H1 (cell line): ENCODE data around the gene RHEB. TPM values are rescaled to one million over a fixed set of nuclear protein-coding genes. Genes with fewer than 3 reads are reported as not detected.

ENCODE experiments used
- CTCF ChIA-PET: fragments of 300-600 bp; sonication (Branson Sonifier 250); formaldehyde crosslinking; loops from one replicate; lab custom pipeline; 2021; ENCODE audit not compliant: partially characterized antibody; lab: Charles Lee
- POLR2A ChIA-PET: fragments of 300-600 bp; sonication (Branson Sonifier 250); formaldehyde crosslinking; loops from one replicate; lab custom pipeline; 2021; ENCODE audit warnings: inconsistent platforms; ENCODE audit not compliant: partially characterized antibody; lab: Charles Lee
- DNase-seq, 2 experiments: peaks; one replicate each; pipeline versions ENCODE4 v3.0.0 to v3.0.0-alpha.2; 2010 to 2022; ENCODE audit warnings: low spot score in 2 of 2, low read depth in 1 of 2, mixed read lengths in 1 of 2
- FAIRE-seq: peaks from 2 replicates; lab custom pipeline; 2011; peaks lifted over from hg19 to GRCh38; lab: Jason Lieb, UNC
- H2AFZ ChIP-seq: 2 replicates; pipeline ENCODE4 v1.8.1; 2012; ENCODE audit warnings: low read length, inconsistent platforms
- H2AK5ac ChIP-seq: 2 replicates; pipeline ENCODE4 v1.6.1; 2013; ENCODE audit warnings: low read depth, low read length
- H2BK120ac ChIP-seq: replicated peaks from 2 replicates; pipeline ENCODE3; 2013; ENCODE audit warnings: low read depth, low read length, inconsistent platforms
- H2BK12ac ChIP-seq: 2 replicates; pipeline ENCODE4 v1.6.1; 2013; ENCODE audit warnings: low read depth, low read length
- H2BK15ac ChIP-seq: 2 replicates; pipeline ENCODE4 v1.6.1; 2013; ENCODE audit warnings: low read length
- H2BK20ac ChIP-seq: 2 replicates; pipeline ENCODE4 v1.6.1; 2013; ENCODE audit warnings: low read length
- H2BK5ac ChIP-seq: 2 replicates; pipeline ENCODE4 v1.6.1; 2013; ENCODE audit warnings: low read depth, low read length
- H3K14ac ChIP-seq: 2 replicates; pipeline ENCODE4 v1.6.1; 2013; ENCODE audit warnings: inconsistent platforms; ENCODE audit not compliant: insufficient read length
- H3K18ac ChIP-seq: 2 replicates; pipeline ENCODE4 v1.6.1; 2013; ENCODE audit warnings: low read length; ENCODE audit errors: extremely low read depth
- H3K23ac ChIP-seq: 2 replicates; pipeline ENCODE4 v1.6.1; 2013; ENCODE audit warnings: inconsistent platforms; ENCODE audit not compliant: insufficient read length
- H3K23me2 ChIP-seq: 2 replicates; pipeline ENCODE4 v1.6.1; 2013; ENCODE audit warnings: low read depth, low read length
- H3K27ac ChIP-seq: 2 replicates; pipeline ENCODE4 v1.6.1; 2011; ENCODE audit warnings: low read depth, low read length, inconsistent platforms
- H3K27me3 ChIP-seq, 4 experiments: replicated peaks in 1 of 4; 1 replicate in 1 of 4; 2 replicates in 3 of 4; pipeline versions ENCODE4 v1.6.1 to v1.8.1; 2011 to 2013; ENCODE audit warnings: low read length in 3 of 4, mild to moderate bottlenecking in 3 of 4, inconsistent platforms in 2 of 4, mixed read lengths in 2 of 4, moderate library complexity in 1 of 4; ENCODE audit not compliant: control insufficient read depth in 3 of 4, insufficient read depth in 3 of 4; ENCODE audit errors: extremely low read depth in 1 of 4
- H3K36me3 ChIP-seq, 4 experiments: 2 replicates each; pipeline versions ENCODE4 v1.6.1 to v1.8.1; 2011 to 2013; ENCODE audit warnings: mild to moderate bottlenecking in 4 of 4, low read length in 3 of 4, moderate library complexity in 2 of 4, control low read depth in 1 of 4, inconsistent platforms in 1 of 4; ENCODE audit not compliant: insufficient read depth in 4 of 4, control insufficient read depth in 2 of 4
- H3K4ac ChIP-seq: replicated peaks from 2 replicates; pipeline ENCODE3; 2013; ENCODE audit warnings: low read length, low read depth, mixed read lengths, inconsistent platforms; ENCODE audit not compliant: insufficient read length
- H3K4me1 ChIP-seq, 4 experiments: replicated peaks in 1 of 4; 1 replicate in 1 of 4; 2 replicates in 3 of 4; pipeline versions ENCODE4 v1.6.1 to v1.8.1; 2011 to 2013; ENCODE audit warnings: low read length in 3 of 4, inconsistent platforms in 2 of 4, mixed read lengths in 1 of 4; ENCODE audit not compliant: insufficient read depth in 4 of 4, control insufficient read depth in 3 of 4
- H3K4me2 ChIP-seq, 2 experiments: 2 replicates each; pipeline versions ENCODE4 v1.6.1 to v1.8.1; 2011 to 2013; ENCODE audit warnings: low read depth in 2 of 2, low read length in 2 of 2, control low read depth in 1 of 2, inconsistent platforms in 1 of 2, mild to moderate bottlenecking in 1 of 2; ENCODE audit not compliant: insufficient read depth in 1 of 2
- H3K4me3 ChIP-seq, 4 experiments: fragments of 200-600, 300-600 bp in 1 of 4; sonication (generic), shearing (Covaris generic), sonication (Bioruptor Twin) in 1 of 4; 2 replicates each; pipeline versions ENCODE4 v1.5.1 to v1.8.1; 2011 to 2016; ENCODE audit warnings: low read length in 4 of 4, low read depth in 3 of 4, control low read depth in 2 of 4, inconsistent platforms in 2 of 4, mild to moderate bottlenecking in 2 of 4, mixed read lengths in 1 of 4, moderate library complexity in 1 of 4; ENCODE audit not compliant: insufficient read depth in 2 of 4; ENCODE audit errors: extremely low read depth in 1 of 4
- H3K56ac ChIP-seq: replicated peaks from 2 replicates; pipeline ENCODE3; 2013; ENCODE audit warnings: low read depth, mild to moderate bottlenecking, mixed read lengths, low read length, inconsistent platforms; ENCODE audit not compliant: insufficient read length
- H3K79me1 ChIP-seq: 2 replicates; pipeline ENCODE4 v1.6.1; 2013; ENCODE audit warnings: low read depth, low read length, control low read depth
- H3K79me2 ChIP-seq, 2 experiments: 2 replicates each; pipeline versions ENCODE4 v1.6.1 to v1.8.1; 2012 to 2013; ENCODE audit warnings: low read length in 2 of 2, mild to moderate bottlenecking in 2 of 2, inconsistent platforms in 1 of 2; ENCODE audit not compliant: insufficient read depth in 2 of 2, control insufficient read depth in 1 of 2
- H3K9ac ChIP-seq, 4 experiments: replicated peaks in 1 of 4; 1 replicate in 1 of 4; 2 replicates in 3 of 4; pipeline versions ENCODE4 v1.6.1 to v1.8.1; 2011 to 2013; ENCODE audit warnings: low read depth in 3 of 4, low read length in 3 of 4, control low read depth in 2 of 4, mild to moderate bottlenecking in 2 of 4, moderate library complexity in 2 of 4, inconsistent platforms in 1 of 4; ENCODE audit errors: extremely low read depth in 1 of 4
- H3K9me3 ChIP-seq, 2 experiments: 2 replicates each; pipeline versions ENCODE4 v1.6.1 to v1.8.1; 2012 to 2013; ENCODE audit warnings: mild to moderate bottlenecking in 2 of 2, moderate library complexity in 2 of 2, control low read depth in 1 of 2, inconsistent platforms in 1 of 2, low read depth in 1 of 2, low read length in 1 of 2, mixed read lengths in 1 of 2; ENCODE audit not compliant: insufficient read depth in 2 of 2
- H4K20me1 ChIP-seq, 2 experiments: replicated peaks in 1 of 2; 2 replicates each; pipeline versions ENCODE3 to v1.8.1; 2011 to 2013; ENCODE audit warnings: inconsistent platforms in 2 of 2, low read length in 2 of 2, mild to moderate bottlenecking in 1 of 2; ENCODE audit not compliant: insufficient read depth in 2 of 2, control insufficient read depth in 1 of 2
- H4K5ac ChIP-seq: 2 replicates; pipeline ENCODE4 v1.6.1; 2013; ENCODE audit warnings: low read length, low read depth, mixed read lengths, inconsistent platforms; ENCODE audit not compliant: insufficient read length
- H4K8ac ChIP-seq: 2 replicates; pipeline ENCODE4 v1.8.0; 2013; ENCODE audit warnings: mild to moderate bottlenecking, moderate library complexity, low read length, inconsistent platforms; ENCODE audit not compliant: insufficient read depth; ENCODE audit errors: extremely low read depth
- H4K91ac ChIP-seq: replicated peaks from 2 replicates; pipeline ENCODE3; 2013; ENCODE audit warnings: low read length, mixed read lengths, inconsistent platforms; ENCODE audit not compliant: insufficient read length
- TCF12 ChIP-seq: IDR thresholded peaks from 2 replicates; pipeline ENCODE4 v1.6.1; 2011; ENCODE audit warnings: low read depth, mild to moderate bottlenecking, low read length
- WGBS, 2 experiments: shearing (Covaris generic) in 1 of 2; methylation state at CpG; one replicate each; pipeline versions ENCODE4 v1.1.6 to v1.1.7; 2013 to 2015; ENCODE audit warnings: low lambda C conversion rate in 2 of 2, mixed read lengths in 2 of 2, inconsistent platforms in 1 of 2, low coverage in 1 of 2, missing lambda C conversion rate in 1 of 2; ENCODE audit not compliant: insufficient replicate concordance in 2 of 2, insufficient coverage in 1 of 2, insufficient read length in 1 of 2; ENCODE audit errors: extremely low coverage in 1 of 2, missing lambda C conversion rate in 1 of 2; 5-methylcytosine and 5-hydroxymethylcytosine counted together
- polyA plus RNA-seq, 7 experiments: library from polyadenylated mRNA; depleted of rRNA in 3 of 7; stranded (reverse) in 5 of 7; unstranded in 2 of 7; fragments of >200 nt in 5 of 7; fragments of 200-250 nt in 2 of 7; gene quantifications; 1 replicate in 5 of 7; 2 replicates in 1 of 7; 4 replicates in 1 of 7; pipeline versions ENCODE4 v1.2.1 to v1.2.3, GENCODE V29; 2011 to 2013; ENCODE audit warnings: missing spikeins in 2 of 7, mixed read lengths in 2 of 7
- total RNA-seq: library from RNA; stranded (reverse); fragmentation: NEBNext Ultra II Directional; extraction: Animal tissue kit (Norgen Biotek cat#: 25700); gene quantifications from 2 replicates; pipeline ENCODE4 v1.2.1, GENCODE V29; 2021

RHEB gene
- total and polyA plus RNA-seq, 2 of the 8 experiments (the other 6 are each of a cell fraction or from before 2014, with no cell fraction given): 60.8 to 132 TPM

DNA sequence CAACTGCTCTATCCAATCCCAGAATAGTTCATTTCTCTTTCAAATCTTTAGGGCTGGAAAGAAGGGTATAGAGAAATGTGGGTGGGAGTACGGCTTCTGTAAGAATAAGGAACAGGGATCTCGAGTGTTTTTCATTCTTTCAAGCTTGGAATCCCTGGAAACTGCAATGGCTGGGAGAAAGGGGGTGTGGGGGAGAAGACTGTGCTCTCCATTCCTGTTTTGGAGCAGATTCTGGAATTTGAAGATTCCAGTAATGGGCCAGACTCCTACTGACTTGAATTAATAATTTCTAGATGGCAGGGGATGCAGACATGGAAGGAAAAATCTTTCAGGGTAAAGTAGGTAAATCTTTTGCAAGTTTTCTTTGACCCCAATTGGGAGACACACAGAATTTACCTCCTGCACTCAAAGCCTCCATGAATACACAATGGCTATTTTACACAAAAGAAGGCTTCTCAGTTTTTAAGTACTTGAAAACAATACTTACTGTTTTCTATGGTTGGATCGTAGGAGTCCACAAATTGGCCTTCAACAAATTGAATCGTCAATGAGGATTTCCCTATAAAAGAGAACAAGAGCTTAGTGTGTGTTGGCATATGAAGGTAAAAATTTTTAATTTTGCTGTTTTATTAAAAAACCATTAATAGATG, 29.1 kb downstream of the RHEB start:
- H2BK20ac ChIP-seq: no peak overlapping the region
- WGBS, 2 experiments: 80% methylated on average over 4 of the region's 4 CpGs; no CpG with 5 or more reads in 1 of the 2 experiments
- no peak overlapping the region for H3K27ac ChIP-seq
- H3K4ac ChIP-seq: no peak overlapping the region
- peaks cover 5% of the 10 kb centered on the region; the same call in 1 of the 2 replicates for H3K79me1 ChIP-seq
- no peak overlapping the region for H3K9ac ChIP-seq
- H3K9me3 ChIP-seq: no peaks in the 10 kb centered on the region
- no peak overlapping the region for H2BK5ac ChIP-seq
- H2BK15ac ChIP-seq: no peak overlapping the region
- no peaks in the 10 kb centered on the region for H3K27me3 ChIP-seq
- POLR2A ChIA-PET: interaction anchor here (1.0 kb wide), 1 partner anchor 12 kb away, joined by 3 read pairs; no protein-coding TSS in a partner anchor
- no peak for TF ChIP-seq TCF12
- no peak overlapping the region for H3K56ac ChIP-seq
- no peak overlapping the region for H4K5ac ChIP-seq
- H3K36me3 ChIP-seq: peaks cover 5 to 32% (median 18%) of the 10 kb centered on the region in 4 experiments
- no peak overlapping the region for H3K23ac ChIP-seq
- DNase-seq (no peak), FAIRE-seq (no peak)
- H4K8ac ChIP-seq: no peak overlapping the region
- H3K4me2 ChIP-seq: no peak overlapping the region
- H3K4me1 ChIP-seq: peaks cover 4 to 9% (median 7%) of the 10 kb centered on the region in 4 experiments; a peak in 6 of 7 replicates
- H4K91ac ChIP-seq: no peak overlapping the region
- H3K4me3 ChIP-seq: no peak overlapping the region
- peaks cover 9 to 11% of the 10 kb centered on the region in 2 experiments for H4K20me1 ChIP-seq
- no peak overlapping the region for H2AK5ac ChIP-seq
- H3K79me2 ChIP-seq: peaks cover 9 to 78% of the 10 kb centered on the region in 2 experiments
- H2AFZ ChIP-seq: no peak overlapping the region
- CTCF ChIA-PET: interaction anchor here (0.8 to 2.1 kb wide), 5 partner anchors 16 to 273 kb away, joined by 3 to 7 read pairs (median 3); no protein-coding TSS in a partner anchor
- no peaks in the 10 kb centered on the region for H3K23me2 ChIP-seq
- no peak overlapping the region for H3K14ac ChIP-seq
- no peak overlapping the region for H2BK12ac ChIP-seq
- no peak overlapping the region for H2BK120ac ChIP-seq
- H3K18ac ChIP-seq: no peak overlapping the region
